ENCODE results near the gene PHF21A.

GRCh38 chr11:45927684-45928413 is 193.4 kb downstream of the PHF21A start:
- no peak for TF ChIP-seq MYBL2 (CRISPR knock-in tag; IDR thresholded peaks at IDR 0.05)
- no peak for TF ChIP-seq ZNF423 (CRISPR knock-in tag; IDR thresholded peaks at IDR 0.05)
- no peak for TF ChIP-seq CTCF (IDR thresholded peaks at IDR 0.05)
- TF ChIP-seq OVOL2 (CRISPR knock-in tag; IDR thresholded peaks at IDR 0.05; ENCODE audit: borderline replicate concordance) = no peak

Data from WTC11 (cell line).